Ishikawa (cell line): ENCODE data around the gene SH3TC1.

ENCODE experiments used
- CEBPB ChIP-seq: IDR thresholded peaks from 2 replicates; pipeline ENCODE4 v1.6.1; 2012
- CREB1 ChIP-seq: IDR thresholded peaks from 2 replicates; pipeline ENCODE4 v1.6.1; 2012; ENCODE audit warnings: low read depth
- EGR1 ChIP-seq: IDR thresholded peaks from 2 replicates; pipeline ENCODE4 v1.6.1; 2012
- EP300 ChIP-seq: IDR thresholded peaks from 2 replicates; pipeline ENCODE4 v1.6.1; 2012; ENCODE audit warnings: borderline replicate concordance
- FOXM1 ChIP-seq: IDR thresholded peaks from 2 replicates; pipeline ENCODE4 v1.6.1; 2012; ENCODE audit warnings: low read depth, borderline replicate concordance
- MAX ChIP-seq: IDR thresholded peaks from 2 replicates; pipeline ENCODE4 v1.6.1; 2012
- NFIC ChIP-seq: IDR thresholded peaks from 2 replicates; pipeline ENCODE4 v1.6.1; 2012
- RAD21 ChIP-seq: IDR thresholded peaks from 2 replicates; pipeline ENCODE4 v1.6.1; 2012; ENCODE audit warnings: low read depth
- TAF1 ChIP-seq: IDR thresholded peaks from 2 replicates; pipeline ENCODE4 v1.6.1; 2012; ENCODE audit warnings: low read depth, mild to moderate bottlenecking
- TCF12 ChIP-seq: IDR thresholded peaks from 2 replicates; pipeline ENCODE4 v1.6.1; 2012; ENCODE audit warnings: low read depth
- TEAD4 ChIP-seq: IDR thresholded peaks from 2 replicates; pipeline ENCODE4 v1.6.1; 2012
- USF1 ChIP-seq: IDR thresholded peaks from 2 replicates; pipeline ENCODE4 v1.6.1; 2012
- YY1 ChIP-seq: IDR thresholded peaks from 2 replicates; pipeline ENCODE4 v1.6.1; 2012; ENCODE audit warnings: low read depth
- ZBTB7A ChIP-seq: IDR thresholded peaks from 2 replicates; pipeline ENCODE4 v1.6.1; 2012; ENCODE audit warnings: low read depth
- TF ChIP-seq, protein P1 (sequence below): IDR thresholded peaks from 2 replicates; pipeline ENCODE4 v1.6.1; 2012; ENCODE audit warnings: low read depth, mild to moderate bottlenecking

The SH3TC1 gene

DNA sequence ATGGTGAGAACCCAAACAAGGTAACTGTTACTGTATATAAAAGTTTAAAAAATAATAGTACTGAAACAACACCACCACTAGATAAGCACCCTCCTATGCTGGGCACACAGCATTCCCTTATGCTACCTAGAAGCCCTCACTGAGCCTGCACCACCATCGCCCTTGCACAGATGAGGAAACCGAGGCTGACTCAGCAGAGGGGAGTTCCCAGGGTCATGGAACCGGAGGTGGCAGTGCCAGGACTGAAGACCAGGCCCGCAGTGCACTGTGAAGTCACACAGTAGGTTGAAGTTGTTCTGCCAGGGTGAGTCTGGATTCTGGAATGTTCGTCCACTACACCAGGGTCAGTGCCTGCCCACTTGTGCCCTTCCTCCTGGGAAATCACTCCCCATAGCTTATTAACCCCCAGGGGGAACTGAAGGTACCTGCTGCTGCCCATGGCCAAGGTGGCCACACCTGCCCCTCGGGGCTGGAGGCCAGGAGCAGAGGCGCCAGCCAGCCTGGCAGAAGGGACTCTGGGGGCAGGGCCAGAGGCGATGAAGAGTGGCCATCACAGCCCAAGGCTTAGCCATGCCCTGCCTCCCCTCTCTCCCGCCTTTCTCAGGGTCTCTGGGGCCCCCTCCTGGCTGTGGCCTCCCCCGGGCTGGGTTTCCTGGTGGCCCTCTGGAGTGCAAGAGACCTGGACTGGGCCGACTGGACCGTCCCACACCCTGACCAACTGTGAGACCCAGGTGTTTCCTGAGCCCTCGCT, 25.4 kb upstream of the SH3TC1 start:
- TF ChIP-seq MAX (no peak), TEAD4 (no peak), EGR1 (no peak), CEBPB (no peak), TCF12 (no peak)

GRCh38 chr4:8174970-8175369, 24.1 kb upstream of the SH3TC1 start:
- TF ChIP-seq FOXM1, result no peak
- TF ChIP-seq ZBTB7A, result no peak
- TF ChIP-seq TAF1, result no peak
- TF ChIP-seq RAD21, result no peak
- no peak for TF ChIP-seq CREB1
- no peak for TF ChIP-seq YY1
- TF ChIP-seq USF1, result no peak
- no peak for TF ChIP-seq CEBPB
- TF ChIP-seq EP300, result no peak
- no peak for TF ChIP-seq TEAD4
- TF ChIP-seq NFIC, result no peak
- no peak for TF ChIP-seq EGR1
- TF ChIP-seq MAX, result no peak
- TF ChIP-seq, protein P1, sequence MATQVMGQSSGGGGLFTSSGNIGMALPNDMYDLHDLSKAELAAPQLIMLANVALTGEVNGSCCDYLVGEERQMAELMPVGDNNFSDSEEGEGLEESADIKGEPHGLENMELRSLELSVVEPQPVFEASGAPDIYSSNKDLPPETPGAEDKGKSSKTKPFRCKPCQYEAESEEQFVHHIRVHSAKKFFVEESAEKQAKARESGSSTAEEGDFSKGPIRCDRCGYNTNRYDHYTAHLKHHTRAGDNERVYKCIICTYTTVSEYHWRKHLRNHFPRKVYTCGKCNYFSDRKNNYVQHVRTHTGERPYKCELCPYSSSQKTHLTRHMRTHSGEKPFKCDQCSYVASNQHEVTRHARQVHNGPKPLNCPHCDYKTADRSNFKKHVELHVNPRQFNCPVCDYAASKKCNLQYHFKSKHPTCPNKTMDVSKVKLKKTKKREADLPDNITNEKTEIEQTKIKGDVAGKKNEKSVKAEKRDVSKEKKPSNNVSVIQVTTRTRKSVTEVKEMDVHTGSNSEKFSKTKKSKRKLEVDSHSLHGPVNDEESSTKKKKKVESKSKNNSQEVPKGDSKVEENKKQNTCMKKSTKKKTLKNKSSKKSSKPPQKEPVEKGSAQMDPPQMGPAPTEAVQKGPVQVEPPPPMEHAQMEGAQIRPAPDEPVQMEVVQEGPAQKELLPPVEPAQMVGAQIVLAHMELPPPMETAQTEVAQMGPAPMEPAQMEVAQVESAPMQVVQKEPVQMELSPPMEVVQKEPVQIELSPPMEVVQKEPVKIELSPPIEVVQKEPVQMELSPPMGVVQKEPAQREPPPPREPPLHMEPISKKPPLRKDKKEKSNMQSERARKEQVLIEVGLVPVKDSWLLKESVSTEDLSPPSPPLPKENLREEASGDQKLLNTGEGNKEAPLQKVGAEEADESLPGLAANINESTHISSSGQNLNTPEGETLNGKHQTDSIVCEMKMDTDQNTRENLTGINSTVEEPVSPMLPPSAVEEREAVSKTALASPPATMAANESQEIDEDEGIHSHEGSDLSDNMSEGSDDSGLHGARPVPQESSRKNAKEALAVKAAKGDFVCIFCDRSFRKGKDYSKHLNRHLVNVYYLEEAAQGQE, result no peak
- TF ChIP-seq TCF12, result no peak

DNA sequence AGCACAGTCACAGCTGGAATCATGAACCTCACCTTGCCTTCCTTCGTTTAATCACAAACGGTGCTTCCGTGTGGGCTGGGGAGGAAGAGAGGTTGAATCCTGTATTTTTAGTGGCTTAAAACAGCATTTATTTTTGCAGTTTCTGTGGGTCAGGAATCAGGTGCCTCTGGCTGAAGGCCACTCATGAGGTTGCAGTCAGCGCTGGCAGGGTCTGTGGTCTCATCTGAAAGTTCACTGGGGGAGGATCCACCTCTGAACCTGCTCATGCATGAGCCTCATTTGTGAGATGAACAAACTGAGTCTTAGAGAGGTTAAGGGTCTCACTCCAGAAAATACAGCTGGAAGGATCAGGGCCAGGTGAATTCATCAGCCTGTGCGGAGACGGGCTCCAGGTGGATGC, 23.4 kb upstream of the SH3TC1 start:
- TF ChIP-seq RAD21 (no peak), CREB1 (no peak), TEAD4 (no peak), TAF1 (no peak), NFIC (no peak), FOXM1 (no peak), CEBPB (no peak), MAX (no peak), TCF12 (no peak), ZBTB7A (no peak), EP300 (no peak), USF1 (no peak), YY1 (no peak), EGR1 (no peak)
- TF ChIP-seq, protein P1, result no peak

GRCh38 chr4:8176547-8177399, 22.3 kb upstream of the SH3TC1 start:
- TF ChIP-seq RAD21 (peak; percentile 90), FOXM1 (no peak)

DNA sequence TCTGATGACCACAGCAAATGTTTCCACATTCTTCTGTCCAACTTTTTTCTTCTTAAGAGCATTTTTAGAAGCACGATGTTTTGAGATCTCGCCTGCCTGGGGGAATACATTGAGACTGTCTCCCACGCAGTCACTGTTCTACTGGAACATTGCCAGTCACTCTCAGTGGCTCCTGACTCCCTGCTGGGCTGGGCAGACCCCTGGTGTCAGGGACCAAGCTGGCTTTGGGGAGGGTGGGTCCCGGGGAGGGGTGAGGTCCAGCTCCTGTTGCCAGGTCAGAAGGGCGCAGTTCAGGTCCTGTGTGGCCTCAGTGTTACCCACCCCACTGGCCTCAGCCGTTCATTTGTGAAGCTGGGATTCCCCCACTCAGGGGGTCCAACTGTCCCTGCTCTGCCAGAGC, 21.5 kb upstream of the SH3TC1 start:
- no peak for TF ChIP-seq EP300
- no peak for TF ChIP-seq YY1
- no peak for TF ChIP-seq USF1
- TF ChIP-seq MAX, result no peak
- no peak for TF ChIP-seq RAD21
- TF ChIP-seq ZBTB7A, result no peak
- no peak for TF ChIP-seq FOXM1
- no peak for TF ChIP-seq TEAD4
- TF ChIP-seq CEBPB, result no peak
- no peak for TF ChIP-seq NFIC
- TF ChIP-seq EGR1, result no peak
- TF ChIP-seq, protein P1, result no peak
